ENCODE results near the gene MCTP2. TPM values are rescaled to one million over a fixed set of nuclear protein-coding genes. Genes with fewer than 3 reads are reported as not detected.

MCTP2 gene
- total and polyA plus RNA-seq, 9 of the 15 experiments (the other 6 are each of a cell fraction or from before 2014, with no cell fraction given): 0.07 TPM; not detected in 8

DNA sequence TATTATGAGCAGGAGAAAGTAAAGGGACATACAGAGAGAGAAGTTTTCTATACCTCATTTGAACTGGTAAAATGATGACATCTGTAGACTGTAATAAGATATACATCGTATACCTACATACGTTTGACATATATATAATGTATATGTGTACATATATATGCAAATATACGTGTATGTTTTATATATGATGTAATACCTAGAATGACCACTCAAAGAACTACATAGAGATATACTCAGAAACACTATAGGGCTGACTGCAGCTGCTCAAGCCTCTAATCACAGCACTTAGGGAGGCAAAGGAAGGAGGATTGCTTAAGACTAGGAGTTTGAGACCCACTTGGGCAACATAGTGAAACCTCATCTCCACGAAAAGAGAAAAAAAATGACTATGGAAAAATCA, 48.5 kb upstream of the MCTP2 start:
- 0% methylated on average over 4 of the region's 4 CpGs for WGBS (ENCODE audit: insufficient coverage, low coverage, missing lambda C conversion rate)
- no peak for FAIRE-seq
- H3K27ac ChIP-seq (ENCODE audit: extremely low read depth, low read depth, low read length): no peak overlapping the region
- TF ChIP-seq ZNF318 (IDR thresholded peaks at IDR 0.05; ENCODE audit: borderline replicate concordance in 1 of 2, low read depth in 1 of 2) (no peak), NELFE (IDR thresholded peaks at IDR 0.05; ENCODE audit: insufficient read depth, insufficient read length) (no peak), SAFB (IDR thresholded peaks at IDR 0.05; ENCODE audit: borderline replicate concordance, low read depth, low read length) (no peak), GMEB1 (CRISPR knock-in tag; IDR thresholded peaks at IDR 0.05) (no peak), DNMT1 (IDR thresholded peaks at IDR 0.05) (no peak)
- TF ChIP-seq, protein P1, sequence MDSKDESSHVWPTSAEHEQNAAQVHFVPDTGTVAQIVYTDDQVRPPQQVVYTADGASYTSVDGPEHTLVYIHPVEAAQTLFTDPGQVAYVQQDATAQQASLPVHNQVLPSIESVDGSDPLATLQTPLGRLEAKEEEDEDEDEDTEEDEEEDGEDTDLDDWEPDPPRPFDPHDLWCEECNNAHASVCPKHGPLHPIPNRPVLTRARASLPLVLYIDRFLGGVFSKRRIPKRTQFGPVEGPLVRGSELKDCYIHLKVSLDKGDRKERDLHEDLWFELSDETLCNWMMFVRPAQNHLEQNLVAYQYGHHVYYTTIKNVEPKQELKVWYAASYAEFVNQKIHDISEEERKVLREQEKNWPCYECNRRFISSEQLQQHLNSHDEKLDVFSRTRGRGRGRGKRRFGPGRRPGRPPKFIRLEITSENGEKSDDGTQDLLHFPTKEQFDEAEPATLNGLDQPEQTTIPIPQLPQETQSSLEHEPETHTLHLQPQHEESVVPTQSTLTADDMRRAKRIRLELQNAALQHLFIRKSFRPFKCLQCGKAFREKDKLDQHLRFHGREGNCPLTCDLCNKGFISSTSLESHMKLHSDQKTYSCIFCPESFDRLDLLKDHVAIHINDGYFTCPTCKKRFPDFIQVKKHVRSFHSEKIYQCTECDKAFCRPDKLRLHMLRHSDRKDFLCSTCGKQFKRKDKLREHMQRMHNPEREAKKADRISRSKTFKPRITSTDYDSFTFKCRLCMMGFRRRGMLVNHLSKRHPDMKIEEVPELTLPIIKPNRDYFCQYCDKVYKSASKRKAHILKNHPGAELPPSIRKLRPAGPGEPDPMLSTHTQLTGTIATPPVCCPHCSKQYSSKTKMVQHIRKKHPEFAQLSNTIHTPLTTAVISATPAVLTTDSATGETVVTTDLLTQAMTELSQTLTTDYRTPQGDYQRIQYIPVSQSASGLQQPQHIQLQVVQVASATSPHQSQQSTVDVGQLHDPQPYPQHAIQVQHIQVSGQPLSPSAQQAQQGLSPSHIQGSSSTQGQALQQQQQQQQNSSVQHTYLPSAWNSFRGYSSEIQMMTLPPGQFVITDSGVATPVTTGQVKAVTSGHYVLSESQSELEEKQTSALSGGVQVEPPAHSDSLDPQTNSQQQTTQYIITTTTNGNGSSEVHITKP (IDR thresholded peaks at IDR 0.05; ENCODE audit: partially characterized antibody): no peak

More for the DNA sequence above, 48.5 kb upstream of the MCTP2 start:
- BruUV-seq (replicated peaks): no TSS peak
- in situ Hi-C loops (cut with MboI) (no loop called here), intact Hi-C loops (cut with micrococcal nuclease) (no loop called here)
- Histone ChIP-seq H3K9me3 (replicated peaks; ENCODE audit: control insufficient read depth, insufficient read depth, low read depth, low read length) (no peaks in the 10 kb centered on the region), H3K36me3 (ENCODE audit: control insufficient read depth, insufficient read depth, low read length) (no peaks in the 10 kb centered on the region), H3K9ac (ENCODE audit: insufficient read depth in 1 of 2, low read depth in 2 of 2, low read length in 2 of 2) (no peak overlapping the region), H4K20me1 (replicated peaks; ENCODE audit: control insufficient read depth, insufficient read depth, low read length) (no peaks in the 10 kb centered on the region), H3K9me1 (ENCODE audit: control insufficient read depth, insufficient read depth, low read length) (no peaks in the 10 kb centered on the region), H3K4me1 (replicated peaks in 1 of 2; ENCODE audit: control insufficient read depth in 2 of 2, insufficient read depth in 2 of 2, low read length in 2 of 2) (no peaks in the 10 kb centered on the region), H3K27me3 (ENCODE audit: control insufficient read depth in 2 of 2, insufficient read depth in 2 of 2, low read length in 2 of 2) (no peaks in the 10 kb centered on the region), H3K4me2 (ENCODE audit: insufficient read depth, low read length) (no peak overlapping the region), H2AFZ (ENCODE audit: low read depth, low read length) (no peak overlapping the region), H3K79me2 (ENCODE audit: control insufficient read depth, insufficient read depth, low read length) (no peaks in the 10 kb centered on the region), H3K4me3 (no peak overlapping the region)
- DNase-seq (ENCODE audit: extremely low read depth in 1 of 4, low spot score in 3 of 4): no peak
- no peak for ATAC-seq
- CTCF ChIA-PET (ENCODE audit: low intra/inter-chr PET ratio): no interaction called here
- POLR2A ChIA-PET: no interaction called here

All from K562 (cell line).